HFF-Myc (cell line): ENCODE results near the gene ENTPD8.

Experiments
- DNase-seq: peaks from one replicate; pipeline ENCODE4 v3.0.0-alpha.2; 2011; ENCODE audit warnings: low read depth; ENCODE audit errors: extremely low read depth
- H3K4me3 ChIP-seq: replicated peaks from 2 replicates; pipeline ENCODE4 v1.5.1; 2011; ENCODE audit warnings: low read depth, mild to moderate bottlenecking, control low read depth, low read length
- TF ChIP-seq, protein P1 (sequence below): IDR thresholded peaks from 2 replicates; pipeline ENCODE4 v1.5.1; 2012; ENCODE audit warnings: mild to moderate bottlenecking, low read depth, low read length, control low read depth; ENCODE audit errors: missing control alignments

Gene ENTPD8

DNA sequence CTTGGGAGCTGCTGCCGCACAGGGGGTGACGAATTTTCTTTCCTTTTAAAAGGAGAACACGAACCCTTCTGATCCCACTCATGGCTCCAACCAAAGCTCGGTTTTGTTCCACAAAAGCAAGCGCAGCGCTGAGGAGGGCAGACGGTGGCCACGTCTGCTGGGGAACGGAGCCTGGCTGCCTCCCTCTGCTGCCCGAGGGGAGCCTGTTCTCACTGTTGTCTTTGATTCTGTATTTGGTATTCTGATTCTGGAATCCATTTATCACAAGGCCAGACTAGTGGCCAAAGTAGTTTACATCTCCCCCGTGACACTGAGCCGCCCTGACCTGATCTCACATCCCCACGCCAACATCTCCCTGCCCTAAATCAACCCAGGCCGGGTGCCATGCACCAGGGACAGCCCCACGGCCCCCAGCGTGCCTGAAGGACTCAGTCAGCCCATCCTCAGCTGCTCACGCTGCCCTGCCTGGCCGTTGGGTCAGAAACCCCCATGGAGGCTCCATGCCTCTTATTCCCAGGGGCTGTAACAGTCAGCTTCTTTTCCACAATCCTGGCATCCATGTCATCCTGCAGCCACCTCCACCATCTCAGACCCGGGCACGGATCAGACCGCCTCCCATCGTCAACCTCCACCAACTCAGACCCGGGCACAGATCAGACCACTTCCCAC is 24.7 kb upstream of the ENTPD8 start:
- no peak overlapping the region for H3K4me3 ChIP-seq
- TF ChIP-seq, protein P1, sequence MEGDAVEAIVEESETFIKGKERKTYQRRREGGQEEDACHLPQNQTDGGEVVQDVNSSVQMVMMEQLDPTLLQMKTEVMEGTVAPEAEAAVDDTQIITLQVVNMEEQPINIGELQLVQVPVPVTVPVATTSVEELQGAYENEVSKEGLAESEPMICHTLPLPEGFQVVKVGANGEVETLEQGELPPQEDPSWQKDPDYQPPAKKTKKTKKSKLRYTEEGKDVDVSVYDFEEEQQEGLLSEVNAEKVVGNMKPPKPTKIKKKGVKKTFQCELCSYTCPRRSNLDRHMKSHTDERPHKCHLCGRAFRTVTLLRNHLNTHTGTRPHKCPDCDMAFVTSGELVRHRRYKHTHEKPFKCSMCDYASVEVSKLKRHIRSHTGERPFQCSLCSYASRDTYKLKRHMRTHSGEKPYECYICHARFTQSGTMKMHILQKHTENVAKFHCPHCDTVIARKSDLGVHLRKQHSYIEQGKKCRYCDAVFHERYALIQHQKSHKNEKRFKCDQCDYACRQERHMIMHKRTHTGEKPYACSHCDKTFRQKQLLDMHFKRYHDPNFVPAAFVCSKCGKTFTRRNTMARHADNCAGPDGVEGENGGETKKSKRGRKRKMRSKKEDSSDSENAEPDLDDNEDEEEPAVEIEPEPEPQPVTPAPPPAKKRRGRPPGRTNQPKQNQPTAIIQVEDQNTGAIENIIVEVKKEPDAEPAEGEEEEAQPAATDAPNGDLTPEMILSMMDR, result no peak
- no peak for DNase-seq

DNA sequence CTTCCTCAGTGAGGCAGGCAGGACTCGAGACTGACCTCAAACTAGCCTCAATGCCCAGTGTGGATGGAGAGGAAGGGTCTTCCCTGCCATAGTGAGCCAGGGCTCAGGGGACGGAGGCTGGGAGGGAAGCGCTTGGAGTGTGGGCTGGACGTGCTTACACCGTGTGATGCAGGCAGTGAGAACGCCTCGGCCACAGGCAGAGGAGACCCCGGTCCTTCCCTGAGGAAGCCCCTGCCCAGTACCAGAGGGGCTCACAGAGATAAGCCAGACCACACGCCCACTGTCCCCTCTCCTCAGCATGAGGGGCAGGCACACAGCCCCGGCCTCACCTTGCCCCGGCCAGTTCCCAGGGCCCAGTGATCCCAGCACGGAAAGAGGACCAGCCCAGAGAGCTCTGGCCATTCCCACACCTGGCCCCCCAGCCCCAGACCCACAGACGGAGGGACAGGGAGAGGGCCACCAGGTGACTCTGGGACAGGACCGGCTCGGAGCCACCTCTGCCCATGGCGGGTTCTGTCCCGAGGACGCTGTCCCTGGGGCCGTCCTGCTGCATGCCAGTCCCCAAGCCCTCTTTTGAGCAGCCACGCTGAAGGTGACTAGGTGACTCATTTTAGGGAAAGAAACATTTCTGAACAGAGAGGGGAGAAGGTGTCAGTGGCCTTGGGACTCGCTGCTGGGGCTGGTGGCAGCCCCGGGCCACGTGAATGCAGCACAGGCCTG is 24.0 kb upstream of the ENTPD8 start:
- H3K4me3 ChIP-seq, result no peak overlapping the region
- TF ChIP-seq, protein P1, result no peak
- DNase-seq, result no peak

DNA sequence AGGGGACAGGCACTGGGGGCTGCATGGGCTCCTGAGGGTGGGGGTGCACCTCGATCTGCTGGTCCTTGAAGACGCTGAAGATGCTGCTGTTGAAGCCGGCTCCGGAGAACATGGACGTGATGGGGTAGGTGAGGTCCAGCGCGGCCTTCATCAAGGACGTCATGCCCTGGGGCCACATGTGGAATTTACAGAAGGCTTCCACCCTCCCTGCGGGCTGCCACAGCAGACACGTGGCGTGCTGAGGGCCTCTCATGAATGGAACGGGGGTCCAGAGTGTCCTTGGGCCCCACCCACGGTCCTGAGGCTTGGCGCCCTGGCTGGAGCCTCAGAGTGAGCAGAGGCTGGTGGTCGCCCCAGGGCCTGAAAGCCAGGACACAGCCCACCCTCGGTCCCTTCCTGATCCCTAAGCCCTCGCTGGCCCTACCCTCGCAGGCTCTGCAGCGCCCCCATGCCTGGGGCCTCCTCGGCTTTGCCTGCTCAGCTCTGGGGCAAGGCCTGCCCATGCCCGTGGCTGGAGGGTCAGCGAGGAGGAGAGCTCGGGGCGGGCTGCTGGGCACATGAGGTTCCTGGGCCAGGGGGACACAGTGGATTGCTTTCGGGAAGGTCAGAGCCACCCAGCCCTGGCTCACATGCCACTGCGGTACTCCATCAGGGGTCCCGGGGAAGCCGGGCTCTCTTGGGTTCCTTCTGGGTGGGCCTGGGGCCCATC is 23.3 kb upstream of the ENTPD8 start:
- H3K4me3 ChIP-seq, result no peak overlapping the region
- no peak for DNase-seq
- TF ChIP-seq, protein P1, result no peak

DNA sequence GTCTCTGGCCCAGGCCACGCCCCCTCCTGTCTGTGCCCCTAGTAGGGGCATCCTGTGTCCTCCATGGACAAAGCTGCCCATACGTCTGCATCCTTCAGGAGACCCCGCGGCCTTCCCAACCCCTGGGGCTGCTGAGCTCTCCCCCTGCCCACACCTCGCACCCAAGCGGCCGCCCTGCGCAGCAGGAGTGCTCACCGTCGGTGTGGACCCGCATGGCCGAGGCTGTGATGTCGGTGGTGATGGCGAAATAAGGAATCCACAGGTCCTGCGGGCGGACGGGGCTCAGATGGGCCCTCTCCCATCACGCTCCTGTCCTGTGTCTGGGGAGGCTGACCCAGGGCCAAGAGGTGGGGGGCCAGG is 22.8 kb upstream of the ENTPD8 start:
- H3K4me3 ChIP-seq, result no peak overlapping the region
- DNase-seq, result no peak
- TF ChIP-seq, protein P1, result no peak

DNA sequence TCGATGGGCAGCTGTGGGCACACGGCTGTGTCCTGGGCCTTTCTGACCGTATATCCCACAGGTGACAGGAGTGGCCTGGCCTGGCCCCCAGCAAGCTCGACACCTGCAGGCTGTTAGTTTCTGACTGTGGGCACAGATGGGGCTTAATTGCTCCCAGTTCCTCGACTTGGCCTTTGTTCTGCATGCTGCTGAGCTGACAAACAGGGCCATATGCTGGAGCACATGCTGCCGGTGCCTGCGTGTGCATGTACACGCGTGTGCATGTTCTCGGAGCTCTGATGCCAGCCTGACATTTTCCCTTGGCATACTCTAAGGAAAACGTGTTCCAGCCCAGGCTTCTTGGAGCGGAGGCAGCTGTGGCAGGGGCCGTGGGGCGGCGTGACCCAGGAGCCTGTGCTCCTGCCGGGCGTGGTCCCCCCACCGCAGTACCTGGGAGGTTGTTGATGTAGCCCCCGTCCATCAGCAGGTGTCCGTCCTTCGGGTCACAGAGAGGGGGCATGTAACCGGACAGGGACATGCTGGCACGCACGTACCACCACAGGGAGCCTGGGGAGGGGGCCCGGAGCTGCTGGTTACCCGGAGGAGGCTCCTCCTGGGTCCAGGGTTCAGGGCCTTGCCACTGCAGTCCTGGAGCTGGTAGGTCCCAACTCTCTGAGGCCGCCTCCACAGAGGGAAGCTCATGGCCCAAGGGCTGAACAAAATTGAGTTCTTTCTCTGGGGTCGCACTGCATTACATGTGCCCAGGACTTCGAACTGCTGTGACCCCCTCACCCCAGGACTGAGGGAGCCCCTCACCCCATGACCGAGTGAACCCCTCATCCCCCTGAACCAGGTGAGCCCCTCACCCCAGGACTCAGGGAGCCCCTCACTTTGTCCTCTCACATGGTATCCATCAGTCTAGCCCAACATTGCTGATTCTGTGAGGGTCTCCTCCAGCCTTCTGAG is 22.1 kb upstream of the ENTPD8 start:
- TF ChIP-seq, protein P1, result no peak
- no peak overlapping the region for H3K4me3 ChIP-seq
- no peak for DNase-seq

DNA sequence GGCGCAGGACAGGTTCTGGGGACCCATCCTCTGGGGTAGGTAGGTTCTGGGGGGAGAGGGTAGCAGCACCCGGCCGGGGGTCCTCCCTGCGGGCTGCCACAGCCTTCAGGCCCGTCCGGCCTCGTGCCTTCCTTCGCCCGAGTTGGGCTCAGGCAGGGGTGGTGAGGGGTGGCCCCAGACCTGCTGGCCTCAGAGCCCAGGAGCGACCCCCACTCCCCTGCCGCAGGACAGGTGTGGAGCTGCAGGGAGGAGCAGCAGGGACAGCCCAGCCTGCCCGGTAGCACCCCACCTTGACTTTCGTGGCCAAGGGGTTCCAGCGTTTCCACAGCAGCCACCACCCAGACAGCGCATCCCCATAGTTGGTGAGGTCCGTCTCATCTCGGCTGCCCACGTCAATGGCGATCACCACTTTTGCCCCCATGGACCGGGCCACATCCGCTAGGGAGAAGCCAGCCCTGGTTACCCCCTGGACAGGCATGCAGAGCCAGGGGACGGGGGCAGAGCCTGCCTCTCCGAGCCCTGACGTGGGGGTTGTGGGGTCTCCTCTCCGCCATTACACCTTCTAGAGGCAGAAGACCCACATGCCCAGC is 21.3 kb upstream of the ENTPD8 start:
- no peak overlapping the region for H3K4me3 ChIP-seq
- no peak for DNase-seq
- TF ChIP-seq, protein P1, result no peak
